Tongue (tissue), 2 donors: ENCODE measurements around the gene ZNF697. TPM values are rescaled to one million over a fixed set of nuclear protein-coding genes. Genes with fewer than 3 reads are reported as not detected.
"Not testable (repeated sequence)": the region's sequence is repeated elsewhere in the genome, so short reads cannot be mapped to it uniquely, and the experiment has no call there.

Experiments
- DNase-seq: peaks from one replicate; pipeline ENCODE4 v3.0.0-alpha.2; 2015
- total RNA-seq: library from RNA; depleted of rRNA; stranded (reverse); fragments of >200 nt; gene quantifications from one replicate; pipeline ENCODE4 v1.2.3, GENCODE V29; 2014

The ZNF697 gene
- total RNA-seq, 1 donor from 2014 or later, result 15.0 TPM

- DNase-seq, result no peak
These were observed 47.1 kb downstream of the ZNF697 start for GRCh38 chr1:119600976-119601375.

DNA sequence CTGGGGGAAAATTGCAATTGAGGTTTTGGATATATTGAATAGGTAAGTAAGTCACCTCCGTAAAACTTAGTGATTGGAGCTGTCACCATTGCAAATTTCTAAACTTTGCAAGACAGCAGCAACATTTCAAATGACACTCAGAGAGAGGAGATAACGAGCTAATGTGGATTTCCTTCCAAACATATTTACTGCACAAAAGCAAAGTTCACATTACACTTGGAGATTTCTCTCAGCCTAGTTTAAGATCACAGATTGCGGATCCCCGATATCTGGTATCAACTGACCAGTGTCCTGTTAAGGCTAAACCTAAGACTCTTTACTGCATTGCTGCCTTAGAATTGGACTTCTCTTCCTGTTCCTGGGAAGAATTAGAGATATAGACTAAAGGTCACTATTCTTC, 47.5 kb downstream of the ZNF697 start:
- no peak for DNase-seq

- no peak for DNase-seq
These were observed 52.5 kb downstream of the ZNF697 start for GRCh38 chr1:119595606-119596005.

GRCh38 chr1:119595168-119595567, 52.9 kb downstream of the ZNF697 start:
- DNase-seq, result no peak

GRCh38 chr1:119594376-119594775, 53.7 kb downstream of the ZNF697 start:
- DNase-seq, result no peak

DNA sequence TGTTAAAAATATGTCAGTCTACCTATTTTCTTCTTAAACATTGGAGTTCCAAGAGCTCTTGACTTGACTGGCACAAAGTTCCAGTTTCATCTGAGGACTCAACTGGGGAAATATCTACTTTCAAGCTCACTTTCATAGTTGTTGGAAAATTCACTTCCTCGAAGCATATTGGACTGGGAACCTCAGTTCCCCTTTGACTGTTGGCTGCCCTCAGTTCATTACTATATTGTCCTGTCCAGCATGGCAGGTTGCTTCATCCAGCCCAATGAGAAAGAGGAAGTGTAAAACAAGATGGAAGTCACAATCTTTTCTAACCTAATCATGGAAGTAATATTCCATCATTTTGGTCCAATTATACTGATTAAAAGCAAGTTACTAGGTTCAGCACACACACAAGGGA, 54.3 kb downstream of the ZNF697 start:
- no peak for DNase-seq

GRCh38 chr1:119590393-119590792, 57.7 kb downstream of the ZNF697 start:
- DNase-seq, result no peak

DNA sequence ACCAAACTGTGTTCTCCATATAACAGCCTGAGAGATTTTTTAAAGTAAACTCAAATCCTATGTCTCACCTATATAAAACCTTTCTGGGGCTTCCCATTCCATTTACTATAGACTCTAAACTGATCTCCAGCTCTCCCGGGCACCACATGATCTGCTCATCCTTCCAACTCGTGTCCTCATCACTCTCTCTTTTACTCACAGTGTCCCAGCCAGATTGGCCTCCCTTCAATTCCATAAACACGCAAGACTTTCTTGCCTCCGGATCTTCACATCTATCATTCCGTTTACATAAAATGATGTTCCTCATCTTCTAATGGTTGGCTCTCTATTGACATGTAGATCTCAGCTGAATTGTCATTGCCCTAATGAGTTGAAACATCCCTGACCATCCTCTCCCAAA, 59.4 kb downstream of the ZNF697 start:
- DNase-seq, result no peak

DNA sequence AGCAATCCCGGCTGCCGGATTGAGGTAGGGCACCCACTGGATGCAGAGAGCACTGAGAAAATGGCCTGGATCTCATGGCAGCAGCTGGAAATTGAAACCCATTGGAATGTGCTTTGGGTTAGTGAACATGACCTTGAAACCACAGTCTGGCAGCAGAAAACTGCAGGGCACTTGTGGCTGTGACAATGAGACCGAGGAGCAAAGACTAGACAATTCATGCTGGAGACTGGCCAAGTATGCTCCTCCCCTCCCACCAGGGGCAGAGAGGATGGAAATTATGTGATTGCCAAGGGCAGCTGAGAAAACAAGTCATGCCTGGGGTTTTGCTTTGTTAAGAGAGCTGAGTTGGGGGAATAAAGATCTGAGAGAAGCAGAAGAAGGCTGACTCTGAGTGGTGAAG, 60.7 kb downstream of the ZNF697 start:
- peak; percentile 88 for DNase-seq

GRCh38 chr1:119585801-119586200, 62.3 kb downstream of the ZNF697 start:
- DNase-seq, result not testable (repeated sequence)

DNA sequence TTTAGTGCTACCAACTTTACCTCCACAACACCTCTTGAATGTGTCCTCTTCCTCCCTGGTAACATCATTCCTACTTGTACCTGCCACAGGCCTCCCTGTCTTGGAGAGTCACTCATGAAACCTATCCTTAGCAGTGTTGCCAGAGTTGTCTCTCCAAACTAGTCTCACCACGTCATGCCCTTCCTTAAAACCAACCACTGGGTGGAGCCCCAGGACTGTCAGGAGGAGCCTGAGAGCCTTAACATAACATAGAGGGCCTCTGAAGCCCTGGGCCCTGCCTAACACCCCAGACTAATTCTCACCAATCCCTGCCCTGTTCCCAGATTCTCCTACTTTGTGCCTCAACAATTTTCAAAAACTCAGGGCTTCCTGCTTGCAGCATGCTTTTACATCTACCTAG, 65.3 kb downstream of the ZNF697 start:
- DNase-seq, result peak; percentile 79

DNA sequence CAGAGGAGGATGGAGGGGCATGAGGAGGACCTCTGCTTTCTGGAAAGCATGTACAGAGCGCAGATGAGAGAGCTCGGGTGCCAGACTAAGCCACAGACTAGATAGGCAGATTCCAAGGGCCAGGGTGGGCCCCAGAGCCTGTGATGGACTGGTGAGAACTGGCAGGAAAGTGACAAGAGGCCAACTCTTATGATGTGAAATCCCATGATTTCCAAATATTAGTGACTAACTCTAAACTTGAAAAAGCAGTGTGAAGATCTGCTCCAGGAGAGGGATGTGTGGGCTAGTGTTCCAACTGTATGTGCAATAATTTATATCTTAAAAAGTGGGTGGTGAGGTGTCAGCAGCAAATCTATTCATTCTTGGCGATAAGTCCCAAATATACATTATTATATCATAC, 67.0 kb downstream of the ZNF697 start:
- not testable (repeated sequence) for DNase-seq

GRCh38 chr1:119573886-119574285, 74.2 kb downstream of the ZNF697 start:
- no peak for DNase-seq

DNA sequence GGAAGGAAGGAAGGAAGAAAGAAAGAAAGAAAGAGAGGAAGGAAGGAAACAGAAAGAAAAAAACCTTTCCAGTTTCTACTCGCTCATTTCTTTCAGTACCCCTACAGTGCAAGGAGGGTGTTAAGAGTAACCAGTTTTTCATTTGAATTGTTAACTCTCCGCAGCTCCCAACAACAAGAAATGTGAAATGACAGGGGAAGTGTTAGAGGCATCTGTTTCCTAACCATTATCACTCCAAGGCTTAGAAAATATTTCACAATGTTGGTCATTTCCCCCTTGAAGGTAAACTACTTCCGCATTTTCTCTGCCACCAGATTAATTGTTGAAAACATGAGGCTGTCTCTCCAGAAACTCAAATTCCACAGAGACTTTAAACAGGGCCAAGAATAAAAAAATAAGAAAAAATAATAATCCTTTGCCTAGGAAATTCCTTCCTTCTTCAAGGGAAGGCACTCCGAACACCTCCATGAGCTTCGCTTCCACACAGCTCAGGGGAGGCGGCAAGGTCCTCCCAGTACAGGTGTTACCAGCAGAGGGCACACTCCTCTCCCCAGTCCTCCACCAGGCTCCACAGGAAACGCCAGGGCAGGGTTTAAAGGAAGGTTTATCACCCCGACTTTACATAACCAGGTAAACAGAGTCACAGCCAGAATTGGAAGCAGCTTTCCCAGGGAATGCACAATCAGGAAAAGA, 78.0 kb downstream of the ZNF697 start:
- not testable (repeated sequence) for DNase-seq

Other genes with a start within 250 kb of the ZNF697 start
- gene HSD3B2, start 233.1 kb downstream of the ZNF697 start, total RNA-seq, result not detected
- gene HSD3B1, start 141.1 kb downstream of the ZNF697 start, total RNA-seq, result not detected
- gene PHGDH, start 63.7 kb upstream of the ZNF697 start, total RNA-seq, result 58.2 TPM
- 0.92 TPM for gene HMGCS2, start 120.6 kb upstream of the ZNF697 start, total RNA-seq
- gene REG4, start 163.2 kb upstream of the ZNF697 start, total RNA-seq, result not detected
- gene ADAM30, start 248.2 kb upstream of the ZNF697 start, total RNA-seq, result not detected